Liver (tissue), 9 donors: ENCODE results near the gene SLFN14. TPM values are rescaled to one million over a fixed set of nuclear protein-coding genes. Genes with fewer than 3 reads are reported as not detected.

ENCODE experiments used
- DNase-seq: peaks from one replicate; pipeline ENCODE4 v3.0.0-alpha.2; 2017; ENCODE audit warnings: low spot score
- H3K27ac ChIP-seq, 2 donors: one replicate each; pipeline ENCODE4 v1.7.0; 2013; ENCODE audit warnings: inconsistent platforms in 2 of 2, low read length in 2 of 2, control low read depth in 1 of 2, low read depth in 1 of 2, mild to moderate bottlenecking in 1 of 2
- H3K27me3 ChIP-seq, 4 donors: one replicate each; pipeline versions ENCODE4 v1.6.1 to v1.7.0; 2013; ENCODE audit warnings: low read length in 3 of 4, inconsistent platforms in 1 of 4, mild to moderate bottlenecking in 1 of 4, moderate library complexity in 1 of 4; ENCODE audit not compliant: control insufficient read depth in 4 of 4, insufficient read depth in 4 of 4
- H3K36me3 ChIP-seq, 4 donors: one replicate each; pipeline versions ENCODE4 v1.6.1 to v1.7.0; 2013; ENCODE audit warnings: low read length in 3 of 4, mild to moderate bottlenecking in 3 of 4, low read depth in 1 of 4, moderate library complexity in 1 of 4; ENCODE audit not compliant: control insufficient read depth in 4 of 4, insufficient read depth in 3 of 4
- H3K4me1 ChIP-seq, 4 donors: one replicate each; pipeline versions ENCODE4 v1.6.1 to v1.7.0; 2013; ENCODE audit warnings: low read length in 3 of 4, mild to moderate bottlenecking in 3 of 4, moderate library complexity in 1 of 4; ENCODE audit not compliant: control insufficient read depth in 4 of 4, insufficient read depth in 4 of 4
- H3K4me3 ChIP-seq, 3 donors: one replicate each; pipeline versions ENCODE4 v1.6.1 to v1.7.0; 2013; ENCODE audit warnings: low read length in 3 of 3, control low read depth in 1 of 3, low read depth in 1 of 3, mild to moderate bottlenecking in 1 of 3
- H3K9ac ChIP-seq, 2 donors: one replicate each; pipeline ENCODE4 v1.7.0; 2013; ENCODE audit warnings: low read length in 2 of 2, mild to moderate bottlenecking in 2 of 2, moderate library complexity in 2 of 2, control low read depth in 1 of 2, low read depth in 1 of 2
- H3K9me3 ChIP-seq, 4 donors: one replicate each; pipeline versions ENCODE4 v1.6.1 to v1.7.0; 2013; ENCODE audit warnings: low read length in 3 of 4; ENCODE audit not compliant: control insufficient read depth in 4 of 4
- ATF3 ChIP-seq: IDR thresholded peaks from 2 replicates; pipeline ENCODE4 v1.6.1; 2016; ENCODE audit warnings: antibody characterized with exemption
- EGR1 ChIP-seq, 2 donors: IDR thresholded peaks; 2 replicates each; pipeline ENCODE4 v1.6.1; 2016 to 2018; ENCODE audit warnings: antibody characterized with exemption in 2 of 2, low read depth in 2 of 2
- FOXA1 ChIP-seq: IDR thresholded peaks from 2 replicates; pipeline ENCODE4 v1.6.1; 2016; ENCODE audit warnings: antibody characterized with exemption
- FOXA2 ChIP-seq: IDR thresholded peaks from 2 replicates; pipeline ENCODE4 v1.6.1; 2016; ENCODE audit warnings: antibody characterized with exemption
- GABPA ChIP-seq, 2 donors: IDR thresholded peaks in 1 of 2; conservative IDR thresholded peaks in 1 of 2; 2 replicates each; pipeline ENCODE4 v1.6.1; 2016; ENCODE audit warnings: antibody characterized with exemption in 2 of 2, mild to moderate bottlenecking in 1 of 2, moderate library complexity in 1 of 2
- HNF4A ChIP-seq, 2 donors: conservative IDR thresholded peaks; 2 replicates each; pipeline ENCODE4 v1.6.1; 2016; ENCODE audit warnings: antibody characterized with exemption in 2 of 2, mild to moderate bottlenecking in 2 of 2
- HNF4G ChIP-seq: IDR thresholded peaks from 2 replicates; pipeline ENCODE4 v1.6.1; 2016; ENCODE audit warnings: antibody characterized with exemption
- JUND ChIP-seq, 2 donors: IDR thresholded peaks; 2 replicates each; pipeline ENCODE4 v1.6.1; 2016; ENCODE audit warnings: antibody characterized with exemption in 2 of 2
- MAX ChIP-seq: IDR thresholded peaks from 2 replicates; pipeline ENCODE4 v1.6.1; 2016; ENCODE audit warnings: antibody characterized with exemption
- NR2F2 ChIP-seq: IDR thresholded peaks from 2 replicates; pipeline ENCODE4 v1.6.1; 2016; ENCODE audit warnings: antibody characterized with exemption
- RAD21 ChIP-seq, 2 donors: IDR thresholded peaks; 2 replicates each; pipeline ENCODE4 v1.6.1; 2016; ENCODE audit warnings: antibody characterized with exemption in 2 of 2, mild to moderate bottlenecking in 2 of 2
- RXRA ChIP-seq, 2 donors: IDR thresholded peaks; 2 replicates each; pipeline ENCODE4 v1.6.1; 2017 to 2018; ENCODE audit warnings: antibody characterized with exemption in 2 of 2, mild to moderate bottlenecking in 1 of 2
- SP1 ChIP-seq: IDR thresholded peaks from 2 replicates; pipeline ENCODE4 v1.6.1; 2018; ENCODE audit warnings: antibody characterized with exemption, mild to moderate bottlenecking
- TAF1 ChIP-seq: conservative IDR thresholded peaks from 2 replicates; pipeline ENCODE4 v1.6.1; 2016; ENCODE audit warnings: antibody characterized with exemption, mild to moderate bottlenecking
- YY1 ChIP-seq: IDR thresholded peaks from 2 replicates; pipeline ENCODE4 v1.6.1; 2016; ENCODE audit warnings: antibody characterized with exemption, mild to moderate bottlenecking
- WGBS: extraction: QIAGEN DNeasy Blood & Tissue Kit; methylation state at CpG from one replicate; pipeline ENCODE4 v1.1.7; 2013; 5-methylcytosine and 5-hydroxymethylcytosine counted together
- polyA plus RNA-seq, 2 donors: library from polyadenylated mRNA; stranded (reverse) in 1 of 2; unstranded in 1 of 2; fragments of 200-250 nt in 1 of 2; fragments of >200 nt in 1 of 2; fragmentation: Nextera tagmentation in 1 of 2; extraction: Ambion mirVana in 1 of 2; gene quantifications; one replicate each; pipeline versions ENCODE4 v1.2.1 to v1.2.3, GENCODE V29; 2013 to 2015
- total RNA-seq, 2 donors: library from RNA; depleted of rRNA; stranded (reverse); fragments of >200 nt; gene quantifications; one replicate each; pipeline ENCODE4 v1.2.3, GENCODE V29; 2014
- TF ChIP-seq, protein P1 (sequence below): IDR thresholded peaks from 2 replicates; pipeline ENCODE4 v1.6.1; 2016; ENCODE audit warnings: antibody characterized with exemption
- TF ChIP-seq, protein P2 (sequence below): fragments of 150-350 bp; IDR thresholded peaks from 2 replicates; pipeline ENCODE4 v1.5.1; 2017; ENCODE audit warnings: improper control_type of control experiment, low read depth, low read length; ENCODE audit not compliant: missing input control
- donor health status: healthy.
- donor health status: healthy.
- donor health status: healthy.
- donor health status: healthy.
- donor health status: healthy.

Gene SLFN14
- total and polyA plus RNA-seq, 4 donors: under 0.01 to 23.7 TPM; not detected in 2

DNA sequence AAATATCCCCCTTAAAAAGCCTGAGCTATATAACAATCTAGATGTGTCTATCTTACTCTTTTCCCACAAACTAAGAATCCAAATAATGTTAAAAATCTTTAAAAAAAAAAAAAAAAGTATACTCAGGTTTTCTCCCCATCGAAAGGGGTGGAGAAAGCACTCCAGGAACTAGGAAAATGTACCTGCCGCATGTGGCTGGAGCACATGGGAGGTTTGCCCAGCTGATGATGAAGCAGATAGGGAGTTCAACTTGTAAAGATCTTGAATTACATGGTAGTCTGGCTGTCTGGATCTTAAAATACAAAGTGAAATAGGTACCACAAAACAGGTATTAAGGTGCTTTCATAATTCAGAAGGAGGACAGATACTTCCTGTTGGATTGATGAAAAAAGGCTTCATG, 8.8 kb upstream of the SLFN14 start:
- no peak for DNase-seq
- H3K4me3 ChIP-seq: no peak overlapping the region
- H3K4me1 ChIP-seq: peaks cover 3 to 22% (median 16%) of the 10 kb centered on the region in 4 donors
- no peak for TF ChIP-seq FOXA2
- TF ChIP-seq SP1: no peak
- TF ChIP-seq GABPA (IDR thresholded peaks at IDR 0.05 in 1 of 2, conservative IDR thresholded peaks at IDR 0.05 in 1 of 2): no peak
- no peak for TF ChIP-seq NR2F2
- TF ChIP-seq JUND (IDR thresholded peaks at IDR 0.05): no peak
- TF ChIP-seq, protein P1, sequence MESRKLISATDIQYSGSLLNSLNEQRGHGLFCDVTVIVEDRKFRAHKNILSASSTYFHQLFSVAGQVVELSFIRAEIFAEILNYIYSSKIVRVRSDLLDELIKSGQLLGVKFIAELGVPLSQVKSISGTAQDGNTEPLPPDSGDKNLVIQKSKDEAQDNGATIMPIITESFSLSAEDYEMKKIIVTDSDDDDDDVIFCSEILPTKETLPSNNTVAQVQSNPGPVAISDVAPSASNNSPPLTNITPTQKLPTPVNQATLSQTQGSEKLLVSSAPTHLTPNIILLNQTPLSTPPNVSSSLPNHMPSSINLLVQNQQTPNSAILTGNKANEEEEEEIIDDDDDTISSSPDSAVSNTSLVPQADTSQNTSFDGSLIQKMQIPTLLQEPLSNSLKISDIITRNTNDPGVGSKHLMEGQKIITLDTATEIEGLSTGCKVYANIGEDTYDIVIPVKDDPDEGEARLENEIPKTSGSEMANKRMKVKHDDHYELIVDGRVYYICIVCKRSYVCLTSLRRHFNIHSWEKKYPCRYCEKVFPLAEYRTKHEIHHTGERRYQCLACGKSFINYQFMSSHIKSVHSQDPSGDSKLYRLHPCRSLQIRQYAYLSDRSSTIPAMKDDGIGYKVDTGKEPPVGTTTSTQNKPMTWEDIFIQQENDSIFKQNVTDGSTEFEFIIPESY: no peak
- no peak for TF ChIP-seq ATF3
- no peak for TF ChIP-seq RAD21 (IDR thresholded peaks at IDR 0.05)
- no peak for TF ChIP-seq MAX
- TF ChIP-seq RXRA (IDR thresholded peaks at IDR 0.05): no peak
- TF ChIP-seq FOXA1: no peak
- TF ChIP-seq HNF4A (conservative IDR thresholded peaks at IDR 0.05): no peak
- no peak for TF ChIP-seq TAF1
- no peak for TF ChIP-seq HNF4G
- TF ChIP-seq, protein P2, sequence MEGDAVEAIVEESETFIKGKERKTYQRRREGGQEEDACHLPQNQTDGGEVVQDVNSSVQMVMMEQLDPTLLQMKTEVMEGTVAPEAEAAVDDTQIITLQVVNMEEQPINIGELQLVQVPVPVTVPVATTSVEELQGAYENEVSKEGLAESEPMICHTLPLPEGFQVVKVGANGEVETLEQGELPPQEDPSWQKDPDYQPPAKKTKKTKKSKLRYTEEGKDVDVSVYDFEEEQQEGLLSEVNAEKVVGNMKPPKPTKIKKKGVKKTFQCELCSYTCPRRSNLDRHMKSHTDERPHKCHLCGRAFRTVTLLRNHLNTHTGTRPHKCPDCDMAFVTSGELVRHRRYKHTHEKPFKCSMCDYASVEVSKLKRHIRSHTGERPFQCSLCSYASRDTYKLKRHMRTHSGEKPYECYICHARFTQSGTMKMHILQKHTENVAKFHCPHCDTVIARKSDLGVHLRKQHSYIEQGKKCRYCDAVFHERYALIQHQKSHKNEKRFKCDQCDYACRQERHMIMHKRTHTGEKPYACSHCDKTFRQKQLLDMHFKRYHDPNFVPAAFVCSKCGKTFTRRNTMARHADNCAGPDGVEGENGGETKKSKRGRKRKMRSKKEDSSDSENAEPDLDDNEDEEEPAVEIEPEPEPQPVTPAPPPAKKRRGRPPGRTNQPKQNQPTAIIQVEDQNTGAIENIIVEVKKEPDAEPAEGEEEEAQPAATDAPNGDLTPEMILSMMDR: no peak
- WGBS: 85% methylated on average over 2 of the region's 2 CpGs
- H3K27me3 ChIP-seq: no peaks in the 10 kb centered on the region
- no peaks in the 10 kb centered on the region for H3K36me3 ChIP-seq
- no peaks in the 10 kb centered on the region for H3K9me3 ChIP-seq
- no peak overlapping the region for H3K9ac ChIP-seq
- H3K27ac ChIP-seq: no peak overlapping the region

- peak overlapping the region; percentile 91 to 99 for H3K9ac ChIP-seq
- TF ChIP-seq, protein P1: no peak
- TF ChIP-seq SP1 (no peak), GABPA (IDR thresholded peaks at IDR 0.05 in 1 of 2, conservative IDR thresholded peaks at IDR 0.05 in 1 of 2) (no peak), RXRA (IDR thresholded peaks at IDR 0.05) (no peak), ATF3 (no peak), EGR1 (IDR thresholded peaks at IDR 0.05; ENCODE audit: low read depth in 2 of 2) (no peak), MAX (no peak), HNF4A (conservative IDR thresholded peaks at IDR 0.05) (no peak), YY1 (no peak), TAF1 (no peak)
- DNase-seq: no peak
- peak overlapping the region; percentile 71 to 100 (median 94) for H3K4me3 ChIP-seq
- no peaks in the 10 kb centered on the region for H3K36me3 ChIP-seq
- no peaks in the 10 kb centered on the region for H3K27me3 ChIP-seq
- H3K27ac ChIP-seq: no peak overlapping the region
- H3K9me3 ChIP-seq: no peaks in the 10 kb centered on the region
- WGBS: 26% methylated on average over 15 of the region's 15 CpGs
- H3K4me1 ChIP-seq: peaks cover 3 to 22% (median 16%) of the 10 kb centered on the region in 4 donors
These were observed 7.9 kb upstream of the SLFN14 start for GRCh38 chr17:35568561-35568960.
